ENCODE results near the gene AS3MT.

- no peak for TF ChIP-seq GABPA (IDR thresholded peaks at IDR 0.05; ENCODE audit: low read depth)
- no peak for TF ChIP-seq POLR2A (IDR thresholded peaks at IDR 0.05; ENCODE audit: low read depth, low read length)
- TF ChIP-seq SMC3 (IDR thresholded peaks at IDR 0.05; ENCODE audit: borderline replicate concordance, low read length) = no peak
- TF ChIP-seq CEBPB (IDR thresholded peaks at IDR 0.05; ENCODE audit: borderline replicate concordance in 1 of 2, low read depth in 2 of 2, low read length in 2 of 2) = no peak
- TF ChIP-seq CTCF (IDR thresholded peaks at IDR 0.05 in 2 of 3, conservative IDR thresholded peaks at IDR 0.05 in 1 of 3; ENCODE audit: control insufficient read depth in 2 of 3, extremely low read depth in 1 of 3, insufficient read depth in 1 of 3, low read depth in 3 of 3, low read length in 3 of 3) = no peak
- TF ChIP-seq RCOR1 (conservative IDR thresholded peaks at IDR 0.05; ENCODE audit: low read depth, low read length) = no peak
- no peak for TF ChIP-seq NR2C2 (IDR thresholded peaks at IDR 0.05; ENCODE audit: borderline replicate concordance, control insufficient read depth, insufficient read length, low read depth)
- no peak for TF ChIP-seq MYC (IDR thresholded peaks at IDR 0.05; ENCODE audit: insufficient read depth, insufficient read length, insufficient replicate concordance, low read length, severe bottlenecking)
- TF ChIP-seq, protein P1, sequence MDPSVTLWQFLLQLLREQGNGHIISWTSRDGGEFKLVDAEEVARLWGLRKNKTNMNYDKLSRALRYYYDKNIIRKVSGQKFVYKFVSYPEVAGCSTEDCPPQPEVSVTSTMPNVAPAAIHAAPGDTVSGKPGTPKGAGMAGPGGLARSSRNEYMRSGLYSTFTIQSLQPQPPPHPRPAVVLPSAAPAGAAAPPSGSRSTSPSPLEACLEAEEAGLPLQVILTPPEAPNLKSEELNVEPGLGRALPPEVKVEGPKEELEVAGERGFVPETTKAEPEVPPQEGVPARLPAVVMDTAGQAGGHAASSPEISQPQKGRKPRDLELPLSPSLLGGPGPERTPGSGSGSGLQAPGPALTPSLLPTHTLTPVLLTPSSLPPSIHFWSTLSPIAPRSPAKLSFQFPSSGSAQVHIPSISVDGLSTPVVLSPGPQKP (IDR thresholded peaks at IDR 0.05; ENCODE audit: low read depth, low read length) = no peak
- TF ChIP-seq TCF3 (IDR thresholded peaks at IDR 0.05; ENCODE audit: borderline replicate concordance, insufficient read depth, low read depth, low read length) = no peak
Observed at GRCh38 chr10:102930720-102931119, 61.5 kb downstream of the AS3MT start.
